Prostate gland (tissue), 2 donors: ENCODE data around the gene ECM1. TPM values are rescaled to one million over a fixed set of nuclear protein-coding genes. Genes with fewer than 3 reads are reported as not detected.

Source experiments
- DNase-seq: peaks from one replicate; pipeline ENCODE4 v3.0.0-alpha.2; 2019; ENCODE audit warnings: low spot score
- H3K27ac ChIP-seq, 2 donors: fragments of 200-600 bp; sonication (generic); 2 replicates each; pipeline ENCODE4 v1.5.1; 2017 to 2019
- H3K27me3 ChIP-seq: fragments of 200-600 bp; sonication (generic); replicated peaks from 2 replicates; pipeline ENCODE4 v1.5.1; 2019; ENCODE audit not compliant: insufficient read depth
- H3K36me3 ChIP-seq, 2 donors: fragments of 200-600 bp; sonication (generic); 1 replicate in 1 of 2; 2 replicates in 1 of 2; pipeline versions ENCODE4 v1.5.1 to v1.8.1; 2017 to 2019
- H3K4me1 ChIP-seq: fragments of 200-600 bp; sonication (generic); replicated peaks from 2 replicates; pipeline ENCODE4 v1.5.1; 2019
- H3K4me3 ChIP-seq, 2 donors: fragments of 200-600 bp; sonication (generic); 2 replicates each; pipeline ENCODE4 v1.5.1; 2017 to 2019
- H3K9me3 ChIP-seq: fragments of 200-600 bp; sonication (generic); 2 replicates; pipeline ENCODE4 v1.5.1; 2017
- CTCF ChIP-seq, 4 experiments: fragments of 200-600 bp in 2 of 4; fragments of 450-650 bp in 2 of 4; sonication (generic) in 2 of 4; IDR thresholded peaks; 1 replicate in 3 of 4; 2 replicates in 1 of 4; pipeline ENCODE4 v1.5.1; 2016 to 2019; ENCODE audit warnings: antibody characterized with exemption in 4 of 4, mild to moderate bottlenecking in 2 of 4, moderate library complexity in 2 of 4
- POLR2A ChIP-seq: fragments of 450-650 bp; IDR thresholded peaks from one replicate; pipeline ENCODE4 v1.6.1; 2016; ENCODE audit warnings: antibody characterized with exemption, mild to moderate bottlenecking
- POLR2AphosphoS5 ChIP-seq: sonication (generic); formaldehyde crosslinking; IDR thresholded peaks from one replicate; pipeline ENCODE4 v1.6.1; 2017; ENCODE audit warnings: antibody characterized with exemption
- WGBS: methylation state at CpG from one replicate; pipeline ENCODE4 v1.1.5; 2018; 5-methylcytosine and 5-hydroxymethylcytosine counted together
- intact Hi-C: fragments of 100-400 bp; cut with DNase I; formaldehyde crosslinking; loops from one replicate; pipeline ENCODE4 v1.14.2; 2022
- total RNA-seq, 2 donors: library from RNA; depleted of rRNA; stranded (reverse); fragments of >200 nt; gene quantifications; one replicate each; pipeline ENCODE4 v1.1.0, GENCODE V29; 2016

Gene ECM1
- total RNA-seq, 2 donors from 2014 or later: 4.7 to 12.3 TPM

- Histone ChIP-seq H3K27ac (peak overlapping the region; percentile 81 to 88), H3K27me3 (no peaks in the 10 kb centered on the region), H3K36me3 (no peaks in the 10 kb centered on the region), H3K4me3 (peak overlapping the region; percentile 43 to 56), H3K4me1 (no peaks in the 10 kb centered on the region), H3K9me3 (no peaks in the 10 kb centered on the region)
- WGBS: 4% methylated on average over 19 of the region's 19 CpGs
- DNase-seq: no peak
- no peak for TF ChIP-seq POLR2A
- TF ChIP-seq POLR2AphosphoS5: no peak
- no peak for TF ChIP-seq CTCF (IDR thresholded peaks at IDR 0.05)
- intact Hi-C loops: no loop called here
These were observed 8.2 kb downstream of the ECM1 start for GRCh38 chr1:150516050-150516591.

- WGBS: 22% methylated on average over 4 of the region's 4 CpGs
- H3K36me3 ChIP-seq: no peaks in the 10 kb centered on the region
- no peak overlapping the region for H3K4me3 ChIP-seq
- H3K27ac ChIP-seq: peak overlapping the region in 1 of 2 donors; percentile 88
- H3K27me3 ChIP-seq: no peaks in the 10 kb centered on the region
- H3K9me3 ChIP-seq: no peaks in the 10 kb centered on the region
- DNase-seq: no peak
- TF ChIP-seq CTCF (IDR thresholded peaks at IDR 0.05) (no peak), POLR2A (no peak), POLR2AphosphoS5 (no peak)
- intact Hi-C loops: no loop called here
- H3K4me1 ChIP-seq: no peaks in the 10 kb centered on the region
These were observed 8.7 kb downstream of the ECM1 start for GRCh38 chr1:150516616-150517015.

- no peak for DNase-seq
- Histone ChIP-seq H3K27ac (no peak overlapping the region), H3K36me3 (no peaks in the 10 kb centered on the region), H3K9me3 (no peaks in the 10 kb centered on the region), H3K4me3 (no peak overlapping the region), H3K27me3 (no peaks in the 10 kb centered on the region), H3K4me1 (no peaks in the 10 kb centered on the region)
- WGBS: 28% methylated on average over 1 of the region's 1 CpG
- intact Hi-C loops: no loop called here
- TF ChIP-seq POLR2AphosphoS5 (no peak), CTCF (IDR thresholded peaks at IDR 0.05) (no peak), POLR2A (no peak)
These were observed 13.5 kb downstream of the ECM1 start for GRCh38 chr1:150521196-150521968.

GRCh38 chr1:150525348-150525747 lies 17.4 kb downstream of the ECM1 start:
- H3K36me3 ChIP-seq: no peaks in the 10 kb centered on the region
- no peak overlapping the region for H3K4me3 ChIP-seq
- no peaks in the 10 kb centered on the region for H3K9me3 ChIP-seq
- no peak overlapping the region for H3K27ac ChIP-seq
- intact Hi-C loops: no loop called here
- 83% methylated on average over 3 of the region's 3 CpGs for WGBS
- TF ChIP-seq POLR2A (no peak), CTCF (IDR thresholded peaks at IDR 0.05) (no peak), POLR2AphosphoS5 (no peak)
- H3K27me3 ChIP-seq: no peaks in the 10 kb centered on the region
- DNase-seq: no peak
- no peaks in the 10 kb centered on the region for H3K4me1 ChIP-seq

- 84% methylated on average over 1 of the region's 1 CpG for WGBS
- no peaks in the 10 kb centered on the region for H3K4me1 ChIP-seq
- H3K36me3 ChIP-seq: no peaks in the 10 kb centered on the region
- intact Hi-C loops: no loop called here
- TF ChIP-seq CTCF (IDR thresholded peaks at IDR 0.05): no peak
- no peak for TF ChIP-seq POLR2A
- no peak for TF ChIP-seq POLR2AphosphoS5
- no peaks in the 10 kb centered on the region for H3K9me3 ChIP-seq
- no peak overlapping the region for H3K4me3 ChIP-seq
- no peaks in the 10 kb centered on the region for H3K27me3 ChIP-seq
- no peak for DNase-seq
- H3K27ac ChIP-seq: no peak overlapping the region
These were observed 20.3 kb downstream of the ECM1 start for GRCh38 chr1:150528196-150528595.
